HCT116 (cell line): ENCODE results near the gene CEACAM3. TPM values are rescaled to one million over a fixed set of nuclear protein-coding genes. Genes with fewer than 3 reads are reported as not detected.

Source experiments
- ATAC-seq: fragments of 200-7000 bp; cut with Tn5 transposase; 2 replicates; pipeline ENCODE4 v1.9.1; 2020; ENCODE audit warnings: mild to moderate bottlenecking, moderate library complexity
- BruUV-seq: library from RNA; stranded (reverse); fragments of 400-500 nt; replicated peaks from 2 replicates; lab custom pipeline; 2021; lab: Mats Ljungman, UMichigan
- CTCF ChIA-PET: fragments of 300-600 bp; sonication (Branson Sonifier 250); formaldehyde crosslinking; loops from one replicate; lab custom pipeline; 2021; ENCODE audit warnings: antibody characterized with exemption; lab: Charles Lee
- POLR2A ChIA-PET: fragments of 300-600, 350-600 bp; sonication (Branson Sonifier 250); formaldehyde crosslinking; loops from one replicate; lab custom pipeline; 2021; ENCODE audit warnings: antibody characterized with exemption; lab: Charles Lee
- RAD21 ChIA-PET, 2 experiments: fragments of 300-600 bp; sonication (Branson Sonifier 250); formaldehyde crosslinking; loops; one replicate each; lab custom pipeline; 2023; ENCODE audit warnings: low total read pairs in 2 of 2; ENCODE audit not compliant: uncharacterized antibody in 2 of 2, unreplicated experiment in 2 of 2, low non-redundant PET in 1 of 2; lab: Charles Lee
- DNase-seq: peaks from one replicate; pipeline ENCODE4 v3.0.0-alpha.2; 2010; ENCODE audit warnings: low read depth, low spot score
- H2AFZ ChIP-seq: fragments of 200-600 bp; shearing (Covaris generic), sonication (generic); 2 replicates; pipeline ENCODE4 v1.6.1; 2017; ENCODE audit warnings: low read depth, mixed run types, mixed read lengths, antibody characterized with exemption, low read length; ENCODE audit not compliant: poor library complexity, severe bottlenecking
- H3K27ac ChIP-seq: 2 replicates; pipeline ENCODE4 v1.5.1; 2012; ENCODE audit warnings: low read depth, low read length
- H3K27me3 ChIP-seq: fragments of 200-600 bp; sonication (generic); 2 replicates; pipeline ENCODE4 v1.6.1; 2016; ENCODE audit warnings: mixed run types, low read length, mixed read lengths; ENCODE audit not compliant: insufficient read depth
- H3K36me3 ChIP-seq, 2 experiments: fragments of 200-500 bp in 1 of 2; fragments of 200-600 bp in 1 of 2; sonication (Bioruptor generic) in 1 of 2; sonication (generic) in 1 of 2; 2 replicates each; pipeline versions ENCODE4 v1.5.1 to v1.6.1; 2014 to 2016; ENCODE audit warnings: low read length in 2 of 2, inconsistent platforms in 1 of 2, mixed read lengths in 1 of 2, mixed run types in 1 of 2; ENCODE audit not compliant: insufficient read depth in 2 of 2, control insufficient read depth in 1 of 2
- H3K4me1 ChIP-seq, 2 experiments: fragments of 200-600 bp in 1 of 2; sonication (generic) in 1 of 2; 2 replicates each; pipeline versions ENCODE4 v1.5.1 to v1.6.1; 2012 to 2017; ENCODE audit warnings: low read length in 2 of 2, inconsistent platforms in 1 of 2, mild to moderate bottlenecking in 1 of 2, mixed read lengths in 1 of 2, mixed run types in 1 of 2, moderate library complexity in 1 of 2; ENCODE audit not compliant: insufficient read depth in 2 of 2, control insufficient read depth in 1 of 2
- H3K4me2 ChIP-seq: fragments of 200-600 bp; sonication (generic); 2 replicates; pipeline ENCODE4 v1.6.1; 2017; ENCODE audit warnings: mixed run types, low read length, mixed read lengths
- H3K4me3 ChIP-seq, 2 experiments: fragments of 200-600 bp in 1 of 2; sonication (generic) in 1 of 2; replicated peaks in 1 of 2; 2 replicates each; pipeline ENCODE4 v1.5.1; 2011 to 2016; ENCODE audit warnings: low read length in 2 of 2, control low read depth in 1 of 2, low read depth in 1 of 2, mild to moderate bottlenecking in 1 of 2, mixed read lengths in 1 of 2, mixed run types in 1 of 2
- H3K79me2 ChIP-seq: fragments of 200-600 bp; sonication (generic); 2 replicates; pipeline ENCODE4 v1.6.1; 2017; ENCODE audit warnings: mild to moderate bottlenecking, mixed run types, low read length, moderate library complexity, mixed read lengths; ENCODE audit not compliant: insufficient read depth
- H3K9ac ChIP-seq: fragments of 200-600 bp; sonication (generic); 2 replicates; pipeline ENCODE4 v1.6.1; 2016; ENCODE audit warnings: low read length, mixed read lengths
- H3K9me2 ChIP-seq: fragments of 200-600 bp; sonication (generic), shearing (Covaris generic); 2 replicates; pipeline ENCODE4 v1.6.1; 2017; ENCODE audit warnings: mixed run types, mild to moderate bottlenecking, moderate library complexity; ENCODE audit not compliant: insufficient read depth
- H3K9me3 ChIP-seq, 2 experiments: fragments of 200-500 bp in 1 of 2; fragments of 200-600 bp in 1 of 2; sonication (Bioruptor generic) in 1 of 2; sonication (generic) in 1 of 2; 2 replicates each; pipeline ENCODE4 v1.6.1; 2014 to 2017; ENCODE audit warnings: low read length in 2 of 2, mixed read lengths in 2 of 2, inconsistent platforms in 1 of 2, low read depth in 1 of 2, mild to moderate bottlenecking in 1 of 2, mixed run types in 1 of 2, moderate library complexity in 1 of 2; ENCODE audit not compliant: control insufficient read depth in 1 of 2, insufficient read depth in 1 of 2
- H4K20me1 ChIP-seq: fragments of 200-600 bp; sonication (generic), shearing (Covaris generic); 2 replicates; pipeline ENCODE4 v1.6.1; 2017; ENCODE audit warnings: mixed run types, mild to moderate bottlenecking, moderate library complexity; ENCODE audit not compliant: insufficient read depth
- ATF3 ChIP-seq: IDR thresholded peaks from 2 replicates; pipeline ENCODE4 v1.6.1; 2012
- CBX3 ChIP-seq: IDR thresholded peaks from 2 replicates; pipeline ENCODE4 v1.6.1; 2012; ENCODE audit warnings: low read depth
- CEBPB ChIP-seq: IDR thresholded peaks from 2 replicates; pipeline ENCODE4 v1.6.1; 2012; ENCODE audit warnings: low read depth
- ELF1 ChIP-seq: IDR thresholded peaks from 2 replicates; pipeline ENCODE4 v1.6.1; 2012; ENCODE audit warnings: low read depth, borderline replicate concordance
- EZH2 ChIP-seq: fragments of 200-600 bp; sonication (generic); IDR thresholded peaks from 2 replicates; pipeline ENCODE4 v1.6.1; 2017; ENCODE audit warnings: antibody characterized with exemption, mixed run types
- EZH2phosphoT487 ChIP-seq: fragments of 200-600 bp; IDR thresholded peaks from 2 replicates; pipeline ENCODE4 v1.6.1; 2018; ENCODE audit warnings: antibody characterized with exemption, borderline replicate concordance
- POLR2A ChIP-seq: IDR thresholded peaks from 2 replicates; pipeline ENCODE4 v1.7.0; 2011; ENCODE audit warnings: borderline replicate concordance; ENCODE audit not compliant: insufficient read depth, insufficient read length; ENCODE audit errors: extremely low read depth
- POLR2AphosphoS5 ChIP-seq: IDR thresholded peaks from 2 replicates; pipeline ENCODE4 v1.6.1; 2011; ENCODE audit warnings: mild to moderate bottlenecking, low read depth, low read length, moderate library complexity
- SIN3A ChIP-seq: IDR thresholded peaks from 2 replicates; pipeline ENCODE4 v1.6.1; 2012; ENCODE audit warnings: low read depth
- SP1 ChIP-seq: IDR thresholded peaks from 2 replicates; pipeline ENCODE4 v1.6.1; 2012; ENCODE audit warnings: low read depth
- TCF7L2 ChIP-seq: IDR thresholded peaks from 2 replicates; pipeline ENCODE4 v1.7.0; 2011; ENCODE audit warnings: borderline replicate concordance, inconsistent platforms; ENCODE audit not compliant: insufficient read depth, insufficient read length; ENCODE audit errors: extremely low read depth
- YY1 ChIP-seq: IDR thresholded peaks from 2 replicates; pipeline ENCODE4 v1.6.1; 2011; ENCODE audit warnings: low read length, low read depth, moderate library complexity, mild to moderate bottlenecking; ENCODE audit not compliant: insufficient replicate concordance; ENCODE audit errors: extremely low read depth
- ZFX ChIP-seq: fragments of 450-650 bp; IDR thresholded peaks from 2 replicates; pipeline ENCODE4 v1.6.1; 2017
- intact Hi-C: fragments of 100-400 bp; cut with micrococcal nuclease; formaldehyde crosslinking; loops from 2 replicates; pipeline ENCODE4 v1.10.0; 2022
- total RNA-seq: library from RNA; stranded (reverse); gene quantifications from one replicate; pipeline ENCODE4 v1.2.1, GENCODE V29; 2021; ENCODE audit not compliant: unreplicated experiment
- TF ChIP-seq, protein P1 (sequence below): IDR thresholded peaks from 2 replicates; pipeline ENCODE4 v1.6.1; 2011; ENCODE audit warnings: mild to moderate bottlenecking, low read length, moderate library complexity; ENCODE audit not compliant: insufficient replicate concordance; ENCODE audit errors: extremely low read depth
- TF ChIP-seq, protein P2 (sequence below): IDR thresholded peaks from 2 replicates; pipeline ENCODE4 v1.6.1; 2012

CEACAM3 gene
- total RNA-seq, 1 experiment from 2014 or later: not detected

DNA sequence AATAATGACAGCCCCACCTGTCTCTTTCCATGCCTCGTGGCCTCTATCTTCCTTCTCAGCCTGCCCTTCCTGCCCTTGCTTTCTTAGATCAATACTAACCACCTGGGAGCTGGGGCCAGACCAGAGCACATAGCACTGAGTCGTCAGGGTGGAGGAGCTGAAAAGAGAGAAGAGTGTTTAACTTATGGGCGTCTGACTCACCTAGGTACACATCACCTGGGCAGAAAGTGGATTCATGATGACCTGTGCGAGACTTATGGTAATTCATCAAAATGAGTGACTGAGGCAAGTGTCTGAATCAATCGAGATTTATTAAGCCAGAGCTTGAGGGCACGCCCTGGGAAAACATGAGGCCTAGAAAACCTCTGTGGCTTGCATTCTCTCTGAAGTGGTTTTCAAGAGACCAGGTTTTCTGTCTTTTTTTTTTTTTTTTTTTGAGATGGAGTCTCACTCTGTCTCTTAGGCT is 21.8 kb upstream of the CEACAM3 start (continued):
- 0 out of 2 replicates have a peak, but pooled peaks have one; percentile 12 for TF ChIP-seq ATF3
- TF ChIP-seq POLR2AphosphoS5: peak; percentile 44; the same call in 1 of the 2 replicates
- no peak for TF ChIP-seq TCF7L2
- no peak for TF ChIP-seq EZH2
- TF ChIP-seq, protein P1, sequence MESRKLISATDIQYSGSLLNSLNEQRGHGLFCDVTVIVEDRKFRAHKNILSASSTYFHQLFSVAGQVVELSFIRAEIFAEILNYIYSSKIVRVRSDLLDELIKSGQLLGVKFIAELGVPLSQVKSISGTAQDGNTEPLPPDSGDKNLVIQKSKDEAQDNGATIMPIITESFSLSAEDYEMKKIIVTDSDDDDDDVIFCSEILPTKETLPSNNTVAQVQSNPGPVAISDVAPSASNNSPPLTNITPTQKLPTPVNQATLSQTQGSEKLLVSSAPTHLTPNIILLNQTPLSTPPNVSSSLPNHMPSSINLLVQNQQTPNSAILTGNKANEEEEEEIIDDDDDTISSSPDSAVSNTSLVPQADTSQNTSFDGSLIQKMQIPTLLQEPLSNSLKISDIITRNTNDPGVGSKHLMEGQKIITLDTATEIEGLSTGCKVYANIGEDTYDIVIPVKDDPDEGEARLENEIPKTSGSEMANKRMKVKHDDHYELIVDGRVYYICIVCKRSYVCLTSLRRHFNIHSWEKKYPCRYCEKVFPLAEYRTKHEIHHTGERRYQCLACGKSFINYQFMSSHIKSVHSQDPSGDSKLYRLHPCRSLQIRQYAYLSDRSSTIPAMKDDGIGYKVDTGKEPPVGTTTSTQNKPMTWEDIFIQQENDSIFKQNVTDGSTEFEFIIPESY: peak; percentile 53
- no peak for TF ChIP-seq ZFX
- TF ChIP-seq CEBPB: peak; percentile 75
- peak; percentile 85 for TF ChIP-seq SP1

DNA sequence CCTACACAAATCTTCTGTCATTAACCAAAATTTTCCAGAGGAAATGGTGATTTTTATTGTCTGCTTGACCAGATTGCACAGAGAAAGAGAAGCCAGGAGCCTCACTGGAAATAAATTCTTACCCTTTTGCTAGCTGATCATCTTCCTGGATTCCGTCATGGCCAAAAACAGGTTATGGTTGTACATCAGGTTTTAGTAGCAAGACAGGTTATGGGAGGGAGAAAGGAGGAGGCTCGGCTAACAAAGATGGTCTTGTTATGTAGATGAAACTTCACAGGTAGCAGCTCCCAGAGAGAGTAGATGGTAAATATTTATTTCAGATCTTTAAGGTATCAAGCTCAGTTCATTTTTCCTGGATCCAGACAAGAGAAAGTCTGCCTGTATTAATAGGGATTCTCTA is 19.7 kb upstream of the CEACAM3 start:
- ATAC-seq (no peak), DNase-seq (no peak)
- POLR2A ChIA-PET: no interaction called here
- CTCF ChIA-PET: interaction anchor here (1.2 to 4.0 kb wide), 3 partner anchors 8 to 23 kb away, joined by 3 to 32 read pairs (median 4); partner anchors contain the start of gene CEACAM6
- no peaks in the 10 kb centered on the region for H3K79me2 ChIP-seq
- no peak overlapping the region for H3K4me2 ChIP-seq
- H3K9ac ChIP-seq: no peak overlapping the region
- H2AFZ ChIP-seq: no peak overlapping the region
- peaks cover 62% of the 10 kb centered on the region for H3K27me3 ChIP-seq
- no peaks in the 10 kb centered on the region for H4K20me1 ChIP-seq
- RAD21 ChIA-PET: no interaction called here
- no TSS peak for BruUV-seq
- no peak overlapping the region for H3K27ac ChIP-seq
- no peak for TF ChIP-seq ELF1
- TF ChIP-seq YY1: no peak
- TF ChIP-seq, protein P2, sequence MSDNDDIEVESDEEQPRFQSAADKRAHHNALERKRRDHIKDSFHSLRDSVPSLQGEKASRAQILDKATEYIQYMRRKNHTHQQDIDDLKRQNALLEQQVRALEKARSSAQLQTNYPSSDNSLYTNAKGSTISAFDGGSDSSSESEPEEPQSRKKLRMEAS: no peak
- TF ChIP-seq CBX3: no peak
- TF ChIP-seq SIN3A: no peak
- TF ChIP-seq EZH2: no peak
- TF ChIP-seq, protein P1: no peak
- no peak for TF ChIP-seq EZH2phosphoT487
- no peak for TF ChIP-seq POLR2AphosphoS5
- TF ChIP-seq SP1: no peak
- TF ChIP-seq CEBPB: no peak
- TF ChIP-seq ATF3: no peak
- no peak for TF ChIP-seq POLR2A
- H3K9me3 ChIP-seq: no peaks in the 10 kb centered on the region
- intact Hi-C loops: no loop called here
- H3K9me2 ChIP-seq: no peaks in the 10 kb centered on the region
- no peak overlapping the region for H3K4me3 ChIP-seq
- peaks cover 3 to 23% of the 10 kb centered on the region in 2 experiments for H3K4me1 ChIP-seq
- H3K36me3 ChIP-seq: no peaks in the 10 kb centered on the region
